Iris pigment epithelial cell (primary cell): ENCODE measurements around the gene SEPTIN2.

ENCODE experiments used
- DNase-seq: peaks from one replicate; pipeline ENCODE4 v3.0.0-alpha.2; 2011; ENCODE audit warnings: low read depth

SEPTIN2 gene

GRCh38 chr2:241286348-241287090 lies 29.2 kb upstream of the SEPTIN2 start:
- no peak for DNase-seq

GRCh38 chr2:241288324-241288888 lies 27.3 kb upstream of the SEPTIN2 start:
- no peak for DNase-seq

GRCh38 chr2:241289053-241289452 lies 26.7 kb upstream of the SEPTIN2 start:
- DNase-seq: no peak

GRCh38 chr2:241289597-241289996 lies 26.1 kb upstream of the SEPTIN2 start:
- no peak for DNase-seq

GRCh38 chr2:241291153-241291552 lies 24.6 kb upstream of the SEPTIN2 start:
- DNase-seq: no peak

GRCh38 chr2:241291977-241292376 lies 23.7 kb upstream of the SEPTIN2 start:
- DNase-seq: no peak

GRCh38 chr2:241293378-241293797 lies 22.3 kb upstream of the SEPTIN2 start:
- peak; percentile 60 for DNase-seq

- no peak for DNase-seq
Measured at GRCh38 chr2:241295326-241296095, 20.2 kb upstream of the SEPTIN2 start.

GRCh38 chr2:241296767-241297166 lies 19.0 kb upstream of the SEPTIN2 start:
- DNase-seq: no peak

GRCh38 chr2:241298673-241299072 lies 17.1 kb upstream of the SEPTIN2 start:
- no peak for DNase-seq

- DNase-seq: no peak
Measured at GRCh38 chr2:241300000-241300399, 15.7 kb upstream of the SEPTIN2 start.

- DNase-seq: no peak
Measured at GRCh38 chr2:241302083-241302482, 13.6 kb upstream of the SEPTIN2 start.

GRCh38 chr2:241302759-241303651 lies 12.7 kb upstream of the SEPTIN2 start:
- no peak for DNase-seq

- no peak for DNase-seq
Measured at GRCh38 chr2:241304039-241304670, 11.6 kb upstream of the SEPTIN2 start.

GRCh38 chr2:241307055-241307454 lies 8.7 kb upstream of the SEPTIN2 start:
- DNase-seq: no peak

- DNase-seq: peak; percentile 38
Measured at GRCh38 chr2:241308267-241308666, 7.5 kb upstream of the SEPTIN2 start.

GRCh38 chr2:241308832-241309500 lies 6.8 kb upstream of the SEPTIN2 start:
- no peak for DNase-seq

GRCh38 chr2:241309684-241310117 lies 6.0 kb upstream of the SEPTIN2 start:
- DNase-seq: peak; percentile 73

GRCh38 chr2:241310917-241311566 lies 4.7 kb upstream of the SEPTIN2 start:
- DNase-seq: no peak

GRCh38 chr2:241312082-241312481 lies 3.6 kb upstream of the SEPTIN2 start:
- peak; percentile 87 for DNase-seq
